ENCODE results near the gene SYTL3.

SYTL3 gene

DNA sequence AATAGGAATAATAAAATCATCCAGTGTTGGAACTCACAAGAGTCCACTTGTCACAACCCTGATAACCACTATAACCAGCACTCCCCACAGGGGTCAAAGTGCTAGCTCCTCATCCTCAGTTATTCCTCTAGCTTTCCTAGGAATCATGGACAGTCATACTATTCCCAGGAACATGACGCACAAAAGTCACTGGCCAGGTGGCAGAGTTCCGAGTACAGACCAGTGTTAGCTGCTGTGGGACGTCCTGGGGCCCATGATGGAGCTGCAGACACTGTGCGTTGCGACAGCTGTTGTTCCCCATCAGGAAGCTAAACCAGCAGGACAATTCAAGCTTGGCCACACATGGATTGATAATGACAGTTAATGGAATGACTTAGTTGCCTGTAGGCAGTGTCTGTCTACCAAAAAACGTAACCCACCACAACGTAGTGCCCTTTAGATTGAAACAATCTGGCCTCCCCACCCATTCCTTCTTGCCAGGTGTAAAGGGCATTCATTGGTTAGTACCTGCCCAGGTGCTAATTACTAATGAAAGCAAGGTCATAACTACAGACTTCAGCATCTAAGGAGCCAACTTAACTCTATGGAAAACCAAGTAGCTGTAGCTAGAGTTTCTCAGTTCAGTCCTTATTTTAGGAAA lies 151.9 kb downstream of the SYTL3 start:
- no peak for DNase-seq

DNA sequence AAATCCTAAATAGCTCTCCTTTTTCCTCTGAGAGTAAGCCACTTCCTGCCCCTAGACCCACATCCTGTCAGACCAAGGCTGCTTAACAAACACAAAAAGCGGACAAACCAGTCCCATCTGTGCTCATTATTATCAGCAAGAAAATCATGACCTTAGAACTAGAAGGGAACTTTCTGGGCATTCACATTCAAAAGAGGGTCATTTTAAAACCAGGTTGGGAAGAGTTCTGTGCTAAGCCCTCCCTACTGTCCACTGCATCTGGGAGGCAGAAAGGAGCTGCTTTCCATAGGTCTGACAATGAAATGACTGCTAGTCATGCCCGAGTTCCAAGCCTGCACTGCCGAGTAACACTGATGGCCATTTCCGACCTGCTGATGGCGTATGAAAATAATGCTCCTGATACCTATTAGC lies 153.9 kb downstream of the SYTL3 start:
- no peak for DNase-seq

DNA sequence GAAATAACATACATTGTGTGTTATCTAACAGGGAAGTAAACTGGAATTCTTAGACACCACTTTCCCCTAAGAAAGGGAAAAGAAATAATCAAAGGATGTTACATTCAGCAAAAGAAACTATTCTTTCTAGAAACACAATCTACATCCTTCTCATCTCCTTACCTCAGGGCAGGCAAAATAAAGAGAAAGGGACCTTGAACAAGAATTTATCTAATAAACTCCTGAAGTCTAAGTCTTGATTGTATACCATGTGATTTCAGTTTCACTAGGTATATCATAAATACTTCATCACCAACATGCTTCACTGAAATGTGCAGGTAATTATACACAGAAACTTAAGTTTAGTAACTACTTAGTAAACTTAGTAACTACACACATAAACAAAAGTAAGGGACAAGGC lies 154.4 kb downstream of the SYTL3 start:
- no peak for DNase-seq

DNA sequence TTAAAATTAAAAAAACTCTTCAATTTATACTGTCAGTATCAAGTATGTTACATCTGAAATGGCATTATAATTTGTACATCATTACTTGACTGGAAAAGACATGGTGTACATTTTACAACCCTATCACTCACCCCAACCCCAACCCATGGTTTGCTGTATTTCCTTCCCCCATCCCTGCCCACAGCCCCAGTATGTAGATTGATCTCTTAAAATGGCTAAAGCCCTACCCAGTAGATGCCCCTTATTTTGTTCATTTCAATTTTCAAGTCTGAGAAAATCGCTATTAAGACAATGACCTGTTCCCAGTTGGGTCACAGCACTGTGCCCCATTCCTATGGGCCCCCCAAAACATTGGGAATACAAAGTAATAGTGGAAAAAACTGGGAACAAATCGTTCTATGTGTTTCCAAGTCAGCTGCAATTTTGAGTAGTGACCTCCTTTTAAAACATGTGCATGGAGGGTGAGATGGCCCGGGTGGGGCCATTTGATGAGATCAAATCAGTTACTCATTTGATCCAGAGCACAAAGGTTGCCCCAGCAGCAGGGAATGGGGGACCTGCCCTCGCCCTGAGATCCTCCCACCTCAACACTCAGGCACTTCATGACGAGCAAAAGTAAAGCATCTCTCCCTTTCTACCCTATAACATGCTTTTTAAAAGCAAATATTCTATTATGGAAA lies 156.0 kb downstream of the SYTL3 start:
- DNase-seq: no peak

DNA sequence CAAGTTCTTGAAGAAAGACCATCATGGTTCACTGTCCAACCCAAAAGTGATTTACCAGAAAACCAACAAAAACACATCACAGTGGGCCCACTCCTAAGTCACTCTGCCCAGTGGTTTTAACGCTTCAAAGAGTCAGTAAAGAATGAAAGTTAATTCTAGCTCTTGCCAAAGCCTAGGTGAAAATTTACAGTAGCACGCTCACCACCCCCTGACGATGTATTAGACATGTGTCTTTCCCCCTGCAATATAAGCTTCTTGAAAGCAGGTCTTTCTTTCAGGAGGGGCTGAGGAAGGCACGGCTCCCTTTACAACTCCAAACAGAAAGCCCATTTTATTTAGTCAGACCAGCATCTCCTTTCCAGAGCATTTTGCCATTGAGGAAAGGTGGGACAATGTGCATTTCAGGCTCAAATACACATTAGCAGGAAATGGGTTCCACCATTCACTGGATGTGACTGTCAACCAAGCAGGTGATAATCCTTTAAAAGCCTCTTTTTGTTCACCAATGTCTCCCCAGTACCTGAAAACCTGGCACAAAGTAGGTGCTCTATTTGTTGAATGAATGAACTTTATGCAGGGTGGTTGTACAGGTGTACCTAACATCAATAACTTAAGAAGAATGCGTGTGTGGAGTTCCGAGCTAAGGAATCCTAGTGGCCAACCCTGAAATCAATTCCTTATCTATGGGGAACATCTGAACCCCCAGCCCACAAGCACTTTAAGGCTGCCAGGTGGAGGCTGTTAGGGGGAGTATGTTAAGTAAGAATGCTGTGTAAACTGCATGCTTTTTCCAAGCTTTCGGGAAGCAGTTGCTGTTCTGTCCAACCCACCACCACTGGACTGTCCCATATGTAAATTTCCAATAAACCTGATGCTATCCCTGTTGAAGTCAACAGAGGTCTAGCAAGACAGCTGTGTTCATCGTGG lies 157.9 kb downstream of the SYTL3 start:
- DNase-seq: no peak

GRCh38 chr6:158808442-158808833 lies 158.6 kb downstream of the SYTL3 start:
- DNase-seq: no peak

GRCh38 chr6:158808941-158809678 lies 159.3 kb downstream of the SYTL3 start:
- DNase-seq: no peak

- no peak for DNase-seq
These were observed 160.6 kb downstream of the SYTL3 start for GRCh38 chr6:158810155-158811095.

DNA sequence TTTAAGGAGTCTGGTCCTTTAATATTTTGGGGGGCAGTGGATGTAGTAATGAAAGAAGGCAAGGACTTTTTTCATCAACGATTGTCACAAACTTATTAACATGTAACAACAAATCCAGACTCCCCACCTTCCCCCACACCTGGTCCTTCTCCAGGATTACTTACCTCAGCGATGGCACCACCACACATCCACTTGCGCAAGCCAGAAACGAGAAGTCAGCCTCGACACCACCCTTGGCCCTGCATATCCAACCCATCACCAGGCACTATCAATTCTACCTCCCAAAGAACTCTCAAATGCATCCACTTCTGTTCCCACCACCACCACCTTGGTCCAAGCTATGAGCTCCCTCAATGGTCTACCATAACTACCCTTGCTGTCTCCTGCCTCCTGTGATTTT lies 162.8 kb downstream of the SYTL3 start:
- DNase-seq: no peak

DNA sequence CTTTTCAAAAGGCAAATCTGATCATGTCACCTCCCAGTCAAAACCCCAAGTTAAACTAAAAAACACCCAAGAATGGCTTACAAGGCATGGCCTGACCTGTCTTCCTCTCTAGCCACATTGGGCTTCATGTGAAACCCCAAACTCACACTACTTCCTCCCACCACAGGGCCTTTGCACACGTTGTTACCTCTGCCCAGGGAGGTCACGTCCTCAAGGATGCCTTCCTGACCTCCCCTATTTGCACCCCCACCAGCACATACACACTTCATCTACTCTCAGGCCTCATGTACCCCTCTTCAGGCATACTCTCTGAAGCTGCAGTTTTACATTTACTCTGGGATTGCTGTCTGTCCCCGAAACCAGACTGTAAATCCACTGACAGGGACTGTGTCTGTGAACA lies 163.2 kb downstream of the SYTL3 start:
- no peak for DNase-seq
